Mesendoderm (in vitro differentiated cells): ENCODE results near the gene PLSCR4.

Experiments used
- DNase-seq: peaks from one replicate; pipeline ENCODE4 v3.0.0; 2013
- H2AK5ac ChIP-seq: 2 replicates; pipeline ENCODE4 v1.6.1; 2013; ENCODE audit warnings: low read length, inconsistent platforms
- H2BK120ac ChIP-seq: 2 replicates; pipeline ENCODE4 v1.6.1; 2013; ENCODE audit warnings: low read depth, mild to moderate bottlenecking, low read length, moderate library complexity, mixed read lengths
- H2BK15ac ChIP-seq: replicated peaks from 2 replicates; pipeline ENCODE4 v1.6.1; 2013; ENCODE audit warnings: low read depth, mild to moderate bottlenecking, moderate library complexity
- H2BK5ac ChIP-seq: 2 replicates; pipeline ENCODE4 v1.6.1; 2013; ENCODE audit warnings: low read length, inconsistent platforms
- H3K18ac ChIP-seq: 2 replicates; pipeline ENCODE4 v1.6.1; 2013; ENCODE audit warnings: mild to moderate bottlenecking, low read length, mixed read lengths
- H3K23ac ChIP-seq: one replicate; pipeline ENCODE4 v1.6.1; 2013; ENCODE audit warnings: low read length
- H3K27ac ChIP-seq: 2 replicates; pipeline ENCODE4 v1.5.1; 2013; ENCODE audit warnings: low read depth, mild to moderate bottlenecking, inconsistent platforms, low read length, moderate library complexity
- H3K27me3 ChIP-seq: 2 replicates; pipeline ENCODE4 v1.6.1; 2013; ENCODE audit warnings: low read length, control low read depth, mild to moderate bottlenecking, inconsistent platforms; ENCODE audit not compliant: insufficient read depth, poor library complexity
- H3K36me3 ChIP-seq: 2 replicates; pipeline ENCODE4 v1.6.1; 2013; ENCODE audit warnings: low read length, inconsistent platforms; ENCODE audit not compliant: control insufficient read depth, insufficient read depth
- H3K4ac ChIP-seq: one replicate; pipeline ENCODE4 v1.6.1; 2013; ENCODE audit warnings: low read depth, mild to moderate bottlenecking, low read length, moderate library complexity
- H3K4me1 ChIP-seq: 2 replicates; pipeline ENCODE4 v1.6.1; 2013; ENCODE audit warnings: low read depth, low read length, inconsistent platforms; ENCODE audit not compliant: control insufficient read depth
- H3K4me2 ChIP-seq: 2 replicates; pipeline ENCODE4 v1.6.1; 2013; ENCODE audit warnings: low read length
- H3K4me3 ChIP-seq: 2 replicates; pipeline ENCODE4 v1.5.1; 2013; ENCODE audit warnings: mild to moderate bottlenecking, low read length
- H3K56ac ChIP-seq: one replicate; pipeline ENCODE4 v1.6.1; 2013; ENCODE audit warnings: low read length
- H3K79me1 ChIP-seq: 2 replicates; pipeline ENCODE4 v1.6.1; 2013; ENCODE audit warnings: low read length, inconsistent platforms
- H3K79me2 ChIP-seq: 2 replicates; pipeline ENCODE4 v1.6.1; 2013; ENCODE audit warnings: mild to moderate bottlenecking, low read length; ENCODE audit not compliant: control insufficient read depth, insufficient read depth
- H3K9ac ChIP-seq: 2 replicates; pipeline ENCODE4 v1.6.1; 2013; ENCODE audit warnings: low read length, inconsistent platforms
- H4K5ac ChIP-seq: one replicate; pipeline ENCODE4 v1.6.1; 2013; ENCODE audit warnings: low read length
- H4K8ac ChIP-seq: one replicate; pipeline ENCODE4 v1.6.1; 2013; ENCODE audit warnings: low read depth, mild to moderate bottlenecking, control low read depth, low read length, moderate library complexity
- WGBS: extraction: QIAGEN DNeasy Blood & Tissue Kit; methylation state at CpG from one replicate; pipeline ENCODE4 v1.1.7; 2013; ENCODE audit warnings: low lambda C conversion rate, missing lambda C conversion rate; ENCODE audit not compliant: insufficient coverage; ENCODE audit errors: extremely low coverage; 5-methylcytosine and 5-hydroxymethylcytosine counted together

PLSCR4 gene

GRCh38 chr3:146184241-146185015 is 66.5 kb downstream of the PLSCR4 start:
- H3K4me1 ChIP-seq, result no peaks in the 10 kb centered on the region
- H3K23ac ChIP-seq, result no peak overlapping the region
- no peak overlapping the region for H3K9ac ChIP-seq
- H3K79me2 ChIP-seq, result no peaks in the 10 kb centered on the region
- H3K56ac ChIP-seq, result no peak overlapping the region
- H2BK120ac ChIP-seq, result no peak overlapping the region
- no peak overlapping the region for H2BK15ac ChIP-seq
- no peak overlapping the region for H3K4ac ChIP-seq
- H3K79me1 ChIP-seq, result no peaks in the 10 kb centered on the region
- no peaks in the 10 kb centered on the region for H3K27me3 ChIP-seq
- H3K4me3 ChIP-seq, result no peak overlapping the region
- no peak overlapping the region for H4K5ac ChIP-seq
- H4K8ac ChIP-seq, result no peak overlapping the region
- H3K36me3 ChIP-seq, result no peaks in the 10 kb centered on the region
- no peak overlapping the region for H2BK5ac ChIP-seq
- no peak for DNase-seq
- no peak overlapping the region for H3K4me2 ChIP-seq
- H3K18ac ChIP-seq, result no peak overlapping the region
- no peak overlapping the region for H2AK5ac ChIP-seq
- no CpG with 5 or more reads among the region's 2 CpGs for WGBS
- no peak overlapping the region for H3K27ac ChIP-seq

GRCh38 chr3:146181216-146181615 is 69.7 kb downstream of the PLSCR4 start:
- no peak overlapping the region for H4K8ac ChIP-seq
- H3K23ac ChIP-seq, result no peak overlapping the region

DNA sequence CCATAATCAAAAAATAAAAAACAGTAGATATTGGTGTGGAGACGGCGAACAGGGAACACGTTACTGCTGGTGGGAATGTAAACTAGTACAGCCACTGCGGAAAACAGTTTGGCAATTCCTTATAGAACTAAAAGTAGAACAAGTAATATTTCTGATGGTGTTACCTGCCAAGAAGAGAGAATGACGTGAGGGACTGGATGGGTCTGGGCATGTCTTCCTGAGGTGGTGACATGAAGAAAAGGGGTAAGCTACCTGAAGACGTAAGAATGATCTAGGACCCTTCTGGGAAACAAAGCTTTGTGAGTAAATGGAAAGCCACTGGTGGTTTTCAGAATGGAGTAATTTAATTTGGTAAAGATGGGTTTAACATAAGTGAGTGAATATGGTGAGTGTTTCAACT is 70.5 kb downstream of the PLSCR4 start:
- Histone ChIP-seq H3K9ac (no peak overlapping the region), H3K79me2 (no peaks in the 10 kb centered on the region), H3K79me1 (no peaks in the 10 kb centered on the region), H3K18ac (no peak overlapping the region), H3K27me3 (no peaks in the 10 kb centered on the region), H2BK120ac (no peak overlapping the region), H3K23ac (no peak overlapping the region), H4K5ac (no peak overlapping the region), H2BK15ac (no peak overlapping the region), H3K36me3 (no peaks in the 10 kb centered on the region), H4K8ac (no peak overlapping the region), H3K4me1 (no peaks in the 10 kb centered on the region), H3K27ac (no peak overlapping the region), H3K4me3 (no peak overlapping the region), H3K4ac (no peak overlapping the region), H3K56ac (no peak overlapping the region), H2AK5ac (no peak overlapping the region), H2BK5ac (no peak overlapping the region), H3K4me2 (no peak overlapping the region)
- WGBS, result no CpG with 5 or more reads among the region's 6 CpGs
- DNase-seq, result no peak

More at GRCh38 chr3:146181216-146181615, 69.7 kb downstream of the PLSCR4 start:
- Histone ChIP-seq H3K4me2 (no peak overlapping the region), H3K27ac (no peak overlapping the region), H2BK120ac (no peak overlapping the region), H4K5ac (no peak overlapping the region), H3K79me1 (no peaks in the 10 kb centered on the region), H3K4ac (no peak overlapping the region), H3K79me2 (no peaks in the 10 kb centered on the region), H2BK5ac (no peak overlapping the region), H3K36me3 (no peaks in the 10 kb centered on the region), H3K56ac (no peak overlapping the region), H3K4me3 (no peak overlapping the region), H3K9ac (no peak overlapping the region), H3K4me1 (no peaks in the 10 kb centered on the region), H2BK15ac (no peak overlapping the region), H2AK5ac (no peak overlapping the region), H3K18ac (no peak overlapping the region), H3K27me3 (no peaks in the 10 kb centered on the region)
- DNase-seq, result no peak
- WGBS, result no CpG with 5 or more reads among the region's 5 CpGs

DNA sequence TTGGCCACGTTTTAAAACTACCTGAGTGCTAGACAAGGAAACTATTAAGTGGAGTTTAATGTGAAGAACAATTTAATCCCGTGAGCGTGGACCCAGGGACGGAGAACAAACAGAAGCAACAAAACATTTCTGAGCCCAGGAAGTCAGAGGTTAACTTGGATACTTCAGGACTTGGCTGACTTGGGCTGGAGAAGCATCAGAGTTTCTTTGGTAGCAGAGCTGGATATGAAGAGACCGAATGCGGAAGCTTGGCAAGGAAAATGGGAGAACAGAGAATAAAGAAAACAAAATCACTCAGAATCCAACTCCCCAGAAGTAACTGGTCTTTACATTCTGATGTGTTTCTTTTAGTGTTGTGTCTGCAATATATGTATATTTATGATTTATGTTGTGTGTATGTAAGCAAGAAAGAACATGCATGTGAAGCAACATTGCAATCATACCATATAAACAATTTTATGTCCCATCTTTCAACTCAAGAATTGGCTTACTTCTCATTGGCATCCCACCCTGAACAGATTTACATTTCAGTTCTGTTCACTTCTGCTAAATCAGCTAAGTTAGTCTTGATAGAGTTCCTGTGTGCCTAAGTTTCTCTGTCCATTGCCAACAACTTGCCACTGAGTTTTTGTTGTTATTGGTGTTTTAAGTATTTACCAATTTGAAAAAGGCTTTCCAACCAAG is 72.8 kb downstream of the PLSCR4 start:
- H3K36me3 ChIP-seq, result no peaks in the 10 kb centered on the region
- H2AK5ac ChIP-seq, result no peak overlapping the region
- no peak overlapping the region for H3K9ac ChIP-seq
- no peak overlapping the region for H3K4me2 ChIP-seq
- H3K23ac ChIP-seq, result no peak overlapping the region
- H3K4ac ChIP-seq, result no peak overlapping the region
- no peaks in the 10 kb centered on the region for H3K79me2 ChIP-seq
- no peaks in the 10 kb centered on the region for H3K79me1 ChIP-seq
- no peak for DNase-seq
- H3K27me3 ChIP-seq, result no peaks in the 10 kb centered on the region
- H4K5ac ChIP-seq, result no peak overlapping the region
- no peak overlapping the region for H2BK5ac ChIP-seq
- no peak overlapping the region for H3K4me3 ChIP-seq
- H4K8ac ChIP-seq, result no peak overlapping the region
- no peak overlapping the region for H3K18ac ChIP-seq
- no peak overlapping the region for H2BK120ac ChIP-seq
- H3K4me1 ChIP-seq, result no peaks in the 10 kb centered on the region
- no peak overlapping the region for H3K56ac ChIP-seq
- no peak overlapping the region for H3K27ac ChIP-seq
- H2BK15ac ChIP-seq, result no peak overlapping the region
- WGBS, result no CpG with 5 or more reads among the region's 6 CpGs

DNA sequence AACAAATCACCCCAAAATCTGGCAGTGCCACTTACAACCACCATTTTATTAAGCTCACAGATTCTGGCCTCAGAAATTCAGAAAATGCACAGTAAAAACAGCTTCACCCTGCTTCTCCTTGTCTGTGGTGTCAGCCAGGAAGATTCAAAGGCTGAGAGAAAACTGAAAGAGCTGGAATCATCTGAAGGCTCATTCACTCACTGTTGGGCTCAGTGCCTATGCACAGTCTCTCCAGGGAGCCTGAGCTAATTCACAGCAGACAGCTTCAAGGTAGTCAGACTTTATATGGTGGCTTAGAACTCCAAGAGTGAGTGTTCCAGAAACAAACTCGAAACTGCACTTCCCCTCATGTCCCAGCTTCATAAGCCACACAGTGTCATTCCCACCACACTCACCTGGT is 73.4 kb downstream of the PLSCR4 start:
- Histone ChIP-seq H3K23ac (no peak overlapping the region), H3K4me2 (no peak overlapping the region), H2BK15ac (peak overlapping the region; percentile 5), H2BK120ac (no peak overlapping the region), H3K4me1 (no peaks in the 10 kb centered on the region), H3K27ac (no peak overlapping the region), H4K8ac (no peak overlapping the region), H3K18ac (no peak overlapping the region), H2BK5ac (no peak overlapping the region), H3K4ac (no peak overlapping the region), H3K36me3 (no peaks in the 10 kb centered on the region), H3K79me1 (no peaks in the 10 kb centered on the region), H3K27me3 (no peaks in the 10 kb centered on the region), H4K5ac (no peak overlapping the region), H2AK5ac (no peak overlapping the region), H3K56ac (no peak overlapping the region), H3K4me3 (no peak overlapping the region), H3K79me2 (no peaks in the 10 kb centered on the region), H3K9ac (no peak overlapping the region)
- WGBS, result no CpG with 5 or more reads among the region's 1 CpG
- no peak for DNase-seq
